Keratinocyte (primary cell): ENCODE data around the gene ABL1.

ENCODE experiments used
- CTCF ChIP-seq, 3 experiments: IDR thresholded peaks in 1 of 3; conservative IDR thresholded peaks in 1 of 3; optimal IDR thresholded peaks in 1 of 3; 2 replicates in 2 of 3; 3 replicates in 1 of 3; pipeline versions ENCODE3 to v1.5.1; 2011; ENCODE audit warnings: low read length in 3 of 3, mild to moderate bottlenecking in 3 of 3, moderate library complexity in 2 of 3, control low read depth in 1 of 3, inconsistent platforms in 1 of 3; ENCODE audit not compliant: insufficient read depth in 2 of 3; ENCODE audit errors: extremely low read depth in 1 of 3
- EZH2 ChIP-seq: IDR thresholded peaks from one replicate; pipeline ENCODE4 v1.6.1; 2012; ENCODE audit warnings: inconsistent platforms, mild to moderate bottlenecking, low read length, moderate library complexity

GRCh38 chr9:130929571-130930038 is 94.6 kb downstream of the ABL1 start:
- TF ChIP-seq CTCF (optimal IDR thresholded peaks at IDR 0.05 in 1 of 3, IDR thresholded peaks at IDR 0.05 in 1 of 3, conservative IDR thresholded peaks at IDR 0.05 in 1 of 3; ENCODE audit: extremely low read depth in 1 of 3, insufficient read depth in 2 of 3, low read length in 3 of 3) (no peak), EZH2 (no peak)
